GM12801 (cell line): Measurements from ENCODE around the gene CPNE5.

Experiments
- CTCF ChIP-seq: IDR thresholded peaks from one replicate; pipeline ENCODE4 v1.5.1; 2011; ENCODE audit warnings: control low read depth; ENCODE audit not compliant: insufficient read length; ENCODE audit errors: extremely low read depth

The CPNE5 gene

GRCh38 chr6:36874443-36875249 lies 35.4 kb upstream of the CPNE5 start, which contains the start of gene PPIL1:
Gene PPIL1, minus strand, starts transcription at chr6:36874803. Its CDS starts 31 bp downstream, at chr6:36874772.
- no peak for TF ChIP-seq CTCF

- no peak for TF ChIP-seq CTCF
Measured at GRCh38 chr6:36873612-36874442, 34.6 kb upstream of the CPNE5 start.

GRCh38 chr6:36873115-36873514 lies 33.9 kb upstream of the CPNE5 start:
- TF ChIP-seq CTCF: no peak

GRCh38 chr6:36871686-36872085 lies 32.4 kb upstream of the CPNE5 start:
- TF ChIP-seq CTCF: no peak

GRCh38 chr6:36867471-36868224 lies 28.4 kb upstream of the CPNE5 start:
- no peak for TF ChIP-seq CTCF

- TF ChIP-seq CTCF: no peak
Measured at GRCh38 chr6:36865835-36866234, 26.6 kb upstream of the CPNE5 start.
